ENCODE measurements around the gene OR2F1.
"Not testable (repeated sequence)": the region's sequence is repeated elsewhere in the genome, so short reads cannot be mapped to it uniquely, and the experiment has no call there.

Gene OR2F1

DNA sequence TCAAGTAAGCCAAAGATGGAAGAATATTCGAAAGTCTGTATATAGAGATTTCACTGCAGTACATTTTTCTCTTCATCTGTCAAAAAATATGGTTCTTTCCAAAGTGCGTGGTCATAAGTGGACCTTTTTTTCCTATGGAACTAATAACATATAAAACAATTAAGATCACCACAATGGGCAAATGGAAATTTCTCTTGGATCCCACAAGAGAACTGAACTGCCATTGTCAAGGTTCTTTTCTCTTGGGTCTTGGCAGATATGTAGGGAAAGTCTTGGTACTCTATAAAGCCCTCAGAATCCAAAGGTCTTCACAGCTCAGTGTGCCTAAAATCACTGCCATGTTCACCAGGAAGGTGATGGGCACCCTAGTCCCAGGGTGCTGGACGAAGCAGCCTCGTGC lies 45.4 kb downstream of the OR2F1 start, which contains the start of gene OR6B1:
Gene OR6B1 (plus strand): TSS at position 301 of the 400 bp plus-strand sequence. CDS start 3,677 bp downstream, outside the sequence.
- TF ChIP-seq, protein P1, sequence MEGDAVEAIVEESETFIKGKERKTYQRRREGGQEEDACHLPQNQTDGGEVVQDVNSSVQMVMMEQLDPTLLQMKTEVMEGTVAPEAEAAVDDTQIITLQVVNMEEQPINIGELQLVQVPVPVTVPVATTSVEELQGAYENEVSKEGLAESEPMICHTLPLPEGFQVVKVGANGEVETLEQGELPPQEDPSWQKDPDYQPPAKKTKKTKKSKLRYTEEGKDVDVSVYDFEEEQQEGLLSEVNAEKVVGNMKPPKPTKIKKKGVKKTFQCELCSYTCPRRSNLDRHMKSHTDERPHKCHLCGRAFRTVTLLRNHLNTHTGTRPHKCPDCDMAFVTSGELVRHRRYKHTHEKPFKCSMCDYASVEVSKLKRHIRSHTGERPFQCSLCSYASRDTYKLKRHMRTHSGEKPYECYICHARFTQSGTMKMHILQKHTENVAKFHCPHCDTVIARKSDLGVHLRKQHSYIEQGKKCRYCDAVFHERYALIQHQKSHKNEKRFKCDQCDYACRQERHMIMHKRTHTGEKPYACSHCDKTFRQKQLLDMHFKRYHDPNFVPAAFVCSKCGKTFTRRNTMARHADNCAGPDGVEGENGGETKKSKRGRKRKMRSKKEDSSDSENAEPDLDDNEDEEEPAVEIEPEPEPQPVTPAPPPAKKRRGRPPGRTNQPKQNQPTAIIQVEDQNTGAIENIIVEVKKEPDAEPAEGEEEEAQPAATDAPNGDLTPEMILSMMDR (IDR thresholded peaks at IDR 0.05; ENCODE audit: extremely low read depth, insufficient read depth, missing control alignments), result no peak
- no peak for DNase-seq (ENCODE audit: low spot score)
- in situ Hi-C loops (cut with MboI; ENCODE audit: low pct_unique_long_range_greater_than_20kb, low sequenced_read_pairs, unreplicated experiment), result no loop called here

DNA sequence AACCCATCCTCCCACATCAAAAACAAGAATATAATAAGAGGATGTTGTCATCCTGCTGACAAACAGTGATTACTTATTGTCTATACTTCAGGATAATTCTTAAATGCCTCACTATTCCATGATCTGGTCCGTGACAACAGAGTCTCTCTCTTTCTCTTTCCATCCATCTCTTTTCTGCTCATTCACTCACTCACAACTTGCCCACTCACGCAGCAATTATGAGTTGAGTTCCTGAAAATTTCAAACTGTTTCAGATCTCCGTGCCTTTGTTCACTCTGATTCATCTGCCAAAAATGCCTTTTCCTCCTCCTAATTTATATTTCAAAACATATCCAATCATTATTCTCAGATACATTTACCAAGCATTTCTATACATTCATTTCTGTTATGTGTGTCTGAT lies 46.9 kb downstream of the OR2F1 start:
- in situ Hi-C loops (cut with MboI; ENCODE audit: low pct_unique_long_range_greater_than_20kb, low sequenced_read_pairs, unreplicated experiment), result no loop called here
- TF ChIP-seq, protein P1 (IDR thresholded peaks at IDR 0.05; ENCODE audit: extremely low read depth, insufficient read depth, missing control alignments), result no peak
- no peak for DNase-seq (ENCODE audit: low spot score)

DNA sequence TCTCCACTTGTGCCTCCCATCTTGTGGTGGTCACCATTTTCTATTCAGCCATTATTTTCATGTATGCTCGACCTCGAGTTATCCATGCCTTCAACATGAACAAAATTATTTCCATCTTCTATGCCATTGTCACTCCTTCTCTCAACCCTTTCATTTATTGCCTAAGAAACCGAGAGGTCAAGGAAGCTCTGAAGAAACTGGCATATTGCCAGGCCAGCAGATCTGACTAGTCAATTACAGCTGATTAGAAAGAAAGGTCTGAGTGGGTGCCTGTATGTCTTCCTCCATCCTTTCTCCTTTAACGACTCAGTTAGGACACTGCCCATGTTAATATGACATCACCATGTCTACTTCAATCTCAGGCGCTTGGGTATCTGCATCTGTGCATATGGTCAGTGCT lies 50.1 kb downstream of the OR2F1 start:
- TF ChIP-seq, protein P1 (IDR thresholded peaks at IDR 0.05; ENCODE audit: extremely low read depth, insufficient read depth, missing control alignments), result no peak
- no peak for DNase-seq (ENCODE audit: low spot score)
- in situ Hi-C loops (cut with MboI; ENCODE audit: low pct_unique_long_range_greater_than_20kb, low sequenced_read_pairs, unreplicated experiment), result no loop called here

DNA sequence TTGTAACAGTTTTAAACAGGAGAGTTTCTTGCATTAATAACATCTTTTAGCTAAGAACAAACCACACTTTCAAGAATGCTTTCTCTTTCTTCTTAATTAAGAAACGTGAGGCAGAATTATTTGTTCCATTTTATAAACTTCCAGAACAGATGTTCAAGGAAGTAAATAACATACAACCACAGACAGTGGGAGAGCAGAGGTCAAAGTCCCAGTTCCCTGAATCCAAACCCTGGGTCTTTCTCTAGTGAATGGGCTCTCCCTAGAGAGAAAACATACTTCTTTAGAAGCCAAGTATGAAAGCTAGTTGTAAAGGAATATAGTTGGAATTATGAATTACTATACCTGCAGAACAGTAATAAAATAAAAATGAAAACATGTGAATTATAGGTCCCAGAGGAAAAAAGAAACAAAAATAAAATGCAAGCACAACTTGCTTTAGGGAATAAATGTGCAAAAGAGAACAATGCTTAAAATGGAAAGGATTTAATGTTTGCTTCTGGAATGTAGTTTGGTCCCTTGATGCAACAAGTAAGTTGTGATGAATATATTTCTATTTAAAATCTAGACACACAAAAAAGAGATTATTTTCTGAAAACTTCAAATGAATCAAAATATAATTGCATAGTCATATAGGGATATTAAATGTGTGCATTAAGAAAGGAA lies 51.5 kb downstream of the OR2F1 start:
- in situ Hi-C loops (cut with MboI; ENCODE audit: low pct_unique_long_range_greater_than_20kb, low sequenced_read_pairs, unreplicated experiment), result no loop called here
- TF ChIP-seq, protein P1 (IDR thresholded peaks at IDR 0.05; ENCODE audit: extremely low read depth, insufficient read depth, missing control alignments), result no peak
- no peak for DNase-seq (ENCODE audit: low spot score)

DNA sequence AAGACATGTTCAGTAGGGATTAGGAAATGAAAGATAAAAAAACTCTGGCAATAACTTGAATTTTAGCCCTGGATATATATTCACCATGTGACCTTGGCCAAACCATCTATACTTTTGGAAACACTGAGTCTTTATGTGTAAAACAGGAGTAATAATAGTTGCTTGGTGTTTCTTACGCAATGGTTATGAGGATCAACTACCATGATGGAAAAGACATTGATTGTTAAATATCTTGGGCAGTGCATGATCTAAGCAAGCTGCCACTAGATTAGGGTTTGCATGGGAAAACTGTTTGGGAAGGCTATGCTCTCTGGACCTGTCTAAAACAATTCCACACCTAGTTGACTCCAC lies 52.0 kb downstream of the OR2F1 start:
- in situ Hi-C loops (cut with MboI; ENCODE audit: low pct_unique_long_range_greater_than_20kb, low sequenced_read_pairs, unreplicated experiment), result no loop called here
- TF ChIP-seq, protein P1 (IDR thresholded peaks at IDR 0.05; ENCODE audit: extremely low read depth, insufficient read depth, missing control alignments), result no peak
- no peak for DNase-seq (ENCODE audit: low spot score)

DNA sequence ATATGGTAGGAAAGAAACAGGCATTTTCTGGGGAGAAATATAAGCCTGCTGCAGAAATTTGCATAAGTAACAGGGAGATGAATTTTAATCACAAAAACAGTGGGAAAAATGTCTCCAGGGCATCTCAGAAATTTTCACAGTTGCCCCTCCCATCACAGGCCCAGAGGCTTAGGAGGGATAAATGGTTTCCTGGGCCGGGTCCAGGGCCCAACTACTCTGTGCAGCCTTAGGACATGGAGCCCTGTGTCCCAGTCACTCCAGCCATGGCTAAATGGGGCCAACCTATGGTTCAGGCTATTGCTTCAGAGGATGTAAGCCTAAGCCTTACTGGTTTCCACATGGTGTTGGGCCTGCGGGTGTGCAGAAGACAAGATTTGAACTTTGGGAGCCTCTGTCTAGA lies 54.7 kb downstream of the OR2F1 start:
- TF ChIP-seq, protein P1 (IDR thresholded peaks at IDR 0.05; ENCODE audit: extremely low read depth, insufficient read depth, missing control alignments), result no peak
- in situ Hi-C loops (cut with MboI; ENCODE audit: low pct_unique_long_range_greater_than_20kb, low sequenced_read_pairs, unreplicated experiment), result no loop called here
- DNase-seq (ENCODE audit: low spot score), result no peak

DNA sequence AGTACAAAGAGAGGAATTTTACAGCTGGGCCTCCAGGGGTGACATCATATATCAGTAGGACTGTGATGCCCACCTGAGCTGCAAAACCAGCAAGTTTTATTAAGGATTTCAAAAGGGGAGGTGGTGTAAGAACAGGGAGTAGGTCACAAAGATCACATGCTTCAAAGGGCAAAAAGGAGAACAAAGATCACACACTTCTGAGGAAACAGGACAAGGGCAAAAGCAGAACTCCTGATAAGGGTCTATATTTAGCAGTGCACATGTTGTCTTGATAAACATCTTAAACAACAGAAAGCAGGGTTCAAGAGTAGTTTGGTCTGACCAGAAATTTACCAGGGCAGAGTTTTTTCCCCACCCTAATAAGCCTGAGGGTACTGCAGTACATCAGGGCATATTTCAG lies 55.4 kb downstream of the OR2F1 start:
- DNase-seq (ENCODE audit: low spot score); in situ Hi-C loops (cut with MboI; ENCODE audit: low pct_unique_long_range_greater_than_20kb, low sequenced_read_pairs, unreplicated experiment): not testable (repeated sequence)

DNA sequence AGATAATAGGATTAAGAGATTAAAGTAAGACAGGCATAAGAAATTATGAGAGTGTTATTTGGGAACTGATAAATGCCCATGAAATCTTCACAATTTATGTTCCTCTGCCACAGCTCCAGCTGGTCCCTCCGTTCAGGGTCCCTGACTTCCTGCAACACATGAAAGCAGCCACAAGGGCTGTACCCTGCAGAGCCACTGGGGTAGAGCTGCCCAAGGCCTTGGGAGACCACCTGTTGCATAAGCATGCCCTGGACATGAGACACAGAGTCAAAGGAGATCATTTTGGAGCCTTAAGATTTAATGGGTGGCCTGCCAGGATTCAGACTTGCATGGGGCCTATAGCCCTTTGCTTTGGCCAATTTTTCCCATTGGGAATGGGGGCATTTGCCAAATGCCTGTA lies 56.2 kb downstream of the OR2F1 start:
- DNase-seq (ENCODE audit: low spot score); in situ Hi-C loops (cut with MboI; ENCODE audit: low pct_unique_long_range_greater_than_20kb, low sequenced_read_pairs, unreplicated experiment): not testable (repeated sequence)
